HG03432 (cell line): ENCODE measurements around the gene NLRP14.
A peak's percentile ranks its signal among the peaks of the same experiment; 100 is the strongest.

ENCODE experiments used
- ATAC-seq: cut with Tn5 transposase; IDR thresholded peaks from one replicate; pipeline ENCODE4 v1.9.1; 2021; ENCODE audit warnings: mild to moderate bottlenecking, moderate library complexity; ENCODE audit not compliant: unreplicated experiment

Gene NLRP14

GRCh38 chr11:7056828-7057513 lies 36.7 kb downstream of the NLRP14 start:
- ATAC-seq, result no peak

GRCh38 chr11:7057641-7058040 lies 37.4 kb downstream of the NLRP14 start:
- ATAC-seq, result no peak

DNA sequence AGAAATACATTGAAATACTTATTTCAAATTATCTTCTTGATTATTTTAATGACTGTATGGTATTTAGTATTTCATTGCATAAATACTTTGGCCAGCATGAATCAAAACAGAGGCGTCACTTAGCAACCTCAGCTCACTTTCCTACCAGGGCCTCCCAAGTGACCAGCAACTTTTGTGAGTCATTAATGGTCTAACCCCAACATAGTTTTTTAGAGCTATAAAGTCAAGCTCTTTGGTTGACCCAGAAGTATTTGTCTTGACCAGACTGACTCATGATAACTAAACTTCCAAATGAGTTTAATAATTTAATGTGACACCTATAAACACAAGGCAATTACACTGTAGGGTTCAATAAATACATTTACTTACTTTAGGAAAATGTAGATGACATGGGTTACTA lies 40.6 kb downstream of the NLRP14 start:
- ATAC-seq, result no peak

DNA sequence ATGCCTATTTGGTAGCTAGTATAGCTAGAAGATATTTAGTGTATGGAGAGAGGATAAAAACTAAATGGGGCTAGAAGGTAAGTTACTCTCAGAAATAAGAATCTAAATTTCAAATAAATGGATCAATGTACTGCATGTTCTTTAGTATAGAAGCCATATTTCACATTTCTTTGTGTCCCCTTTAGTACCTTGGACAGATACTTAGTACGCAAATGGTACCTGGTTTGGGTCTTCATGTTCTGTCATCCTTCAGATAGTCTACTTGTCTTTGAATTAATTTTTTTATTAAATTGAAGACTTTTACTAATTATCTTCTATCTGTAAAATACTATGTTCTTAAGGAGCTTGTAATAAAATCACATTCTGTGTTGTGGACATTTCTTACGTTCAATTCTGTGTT lies 42.3 kb downstream of the NLRP14 start:
- ATAC-seq, result no peak

- peak; percentile 44 for ATAC-seq
These were observed 52.2 kb downstream of the NLRP14 start for GRCh38 chr11:7072401-7073028.

- no peak for ATAC-seq
These were observed 56.8 kb downstream of the NLRP14 start for GRCh38 chr11:7077101-7077500.

DNA sequence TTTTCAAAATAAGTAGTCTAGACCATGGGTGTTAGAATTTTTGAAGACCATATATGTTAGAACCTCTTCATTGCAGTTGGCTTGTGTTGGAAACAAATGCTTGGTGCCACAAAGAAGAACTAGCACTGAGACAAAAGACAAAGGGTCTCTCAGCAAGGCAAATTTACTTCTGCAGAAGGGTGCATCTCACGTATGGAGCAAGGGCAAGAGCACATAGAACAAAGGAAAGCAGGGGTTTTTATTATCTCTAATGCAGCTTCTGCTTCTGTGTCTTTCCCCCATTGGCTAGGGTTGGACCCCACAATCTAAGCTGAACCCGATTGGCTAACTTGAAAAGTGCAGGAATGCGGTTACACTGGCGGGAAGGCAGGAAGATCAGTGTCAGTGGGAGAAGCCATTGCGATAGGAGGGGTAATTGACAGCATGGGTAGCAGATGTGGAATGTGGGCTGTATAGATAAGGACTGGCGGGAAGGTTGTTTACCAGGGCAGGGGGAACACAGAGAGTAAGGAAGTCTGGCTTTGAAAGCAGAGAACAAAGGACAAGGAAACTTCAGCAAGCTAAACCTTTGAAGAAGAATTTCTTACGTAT lies 59.4 kb downstream of the NLRP14 start:
- no peak for ATAC-seq

DNA sequence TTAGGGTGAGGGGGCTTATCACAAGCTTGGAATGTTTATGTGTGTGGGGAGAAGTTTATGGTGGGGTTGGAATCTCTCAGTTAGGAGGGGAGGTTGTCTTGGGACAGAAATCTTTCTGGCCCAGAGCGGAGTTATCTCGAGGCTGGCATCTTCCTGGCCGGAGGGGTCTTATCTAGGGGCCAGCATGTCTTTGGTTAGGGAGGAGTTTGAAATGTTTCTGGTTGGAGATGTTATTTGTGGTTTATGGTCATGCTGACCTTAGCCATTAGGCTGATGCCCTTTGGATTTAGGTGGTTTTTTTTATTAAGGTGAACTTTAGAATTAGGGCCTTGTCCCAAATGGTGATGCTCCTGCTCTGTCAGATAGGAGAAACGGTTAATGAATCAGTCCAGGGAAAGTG lies 60.6 kb downstream of the NLRP14 start:
- ATAC-seq, result no peak

- no peak for ATAC-seq
These were observed 61.2 kb downstream of the NLRP14 start for GRCh38 chr11:7081441-7081840.

DNA sequence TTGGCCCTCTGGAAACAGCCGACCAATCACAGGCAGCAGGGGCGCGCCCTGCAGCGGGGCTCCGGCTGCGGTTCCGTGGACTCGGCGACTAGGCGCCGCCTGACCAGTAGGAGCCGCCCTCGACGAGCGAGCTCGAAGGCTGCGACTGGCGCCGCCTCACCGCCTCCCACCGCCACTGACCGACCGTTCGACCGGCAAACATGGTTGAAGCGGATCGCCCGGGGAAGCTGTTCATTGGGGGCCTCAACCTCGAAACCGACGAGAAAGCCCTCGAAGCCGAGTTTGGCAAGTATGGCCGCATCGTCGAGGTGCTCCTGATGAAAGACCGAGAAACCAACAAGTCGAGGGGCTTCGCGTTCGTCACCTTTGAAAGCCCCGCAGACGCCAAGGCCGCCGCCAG lies 68.6 kb downstream of the NLRP14 start, which contains the start of gene RBMXL2:
Gene RBMXL2 (plus strand): TSS at position 78 of the 400 bp plus-strand sequence. CDS start 123 bp downstream, at position 201.
- no peak for ATAC-seq

- ATAC-seq, result no peak
These were observed 69.3 kb downstream of the NLRP14 start for GRCh38 chr11:7089328-7090251.

DNA sequence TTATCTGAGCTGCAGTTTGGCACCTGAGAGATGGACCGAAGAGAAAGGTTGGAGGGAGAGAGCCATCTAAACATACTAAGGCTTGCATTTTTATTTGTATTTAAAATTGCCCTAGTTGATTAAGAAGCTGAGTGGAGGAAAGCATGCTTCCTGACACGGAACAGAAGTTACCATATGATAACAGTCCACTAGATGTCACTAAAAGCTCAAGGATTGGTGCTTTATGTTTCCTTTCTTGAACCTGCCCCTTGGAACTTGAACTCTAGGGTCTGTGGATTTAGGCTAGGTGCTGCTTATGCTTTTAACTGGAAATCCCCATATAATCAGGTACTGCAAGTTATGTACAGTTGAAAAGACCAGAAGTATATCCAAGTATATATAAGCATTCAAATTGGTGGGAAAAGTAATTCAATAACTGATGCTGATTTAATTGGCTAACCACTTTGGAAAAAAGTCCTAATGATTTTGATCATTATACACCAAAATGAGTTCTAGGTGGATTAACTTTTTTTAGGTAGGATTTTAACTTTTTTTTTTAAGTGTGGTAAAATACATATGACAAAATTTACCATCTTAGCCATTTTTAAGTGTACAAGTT lies 78.1 kb downstream of the NLRP14 start:
- peak; percentile 79 for ATAC-seq

DNA sequence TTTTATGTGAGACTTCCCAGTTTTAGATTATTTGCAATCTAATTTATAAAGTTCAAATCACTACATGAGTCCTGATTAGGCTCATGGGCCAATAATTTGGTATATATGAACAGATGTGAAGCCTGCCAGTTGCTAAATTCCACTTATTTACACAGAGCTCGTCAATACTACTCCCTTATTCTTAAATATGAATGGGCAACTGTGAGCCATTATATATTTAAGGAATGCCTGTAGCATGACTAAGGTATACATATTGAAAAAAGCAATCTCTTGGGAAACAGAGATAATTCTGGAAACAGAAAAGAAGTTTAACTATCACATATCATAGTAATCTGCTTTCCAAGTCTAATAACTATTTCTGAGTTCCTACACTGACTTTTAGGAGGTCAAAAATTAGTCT lies 95.5 kb downstream of the NLRP14 start:
- ATAC-seq, result no peak

DNA sequence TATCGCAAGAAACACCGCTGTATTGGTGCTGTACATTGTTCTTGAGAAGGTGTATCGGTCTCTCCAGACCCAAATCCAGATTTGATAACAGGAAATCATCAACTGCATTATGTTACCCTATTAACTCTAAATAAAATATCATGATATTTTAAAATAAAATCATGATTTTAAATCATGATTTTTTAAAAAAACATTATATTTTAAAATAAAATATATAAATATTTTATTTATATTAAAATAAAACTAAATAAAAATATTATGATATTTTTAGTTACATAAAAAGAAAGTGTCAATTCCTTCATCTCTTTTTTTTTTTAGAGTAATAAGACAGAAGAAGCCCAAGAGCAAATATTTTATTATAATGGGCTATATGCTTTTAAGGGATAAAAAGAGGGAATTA lies 96.1 kb downstream of the NLRP14 start:
- ATAC-seq, result no peak
